A673 (cell line): ENCODE results near the gene PPARGC1A. TPM values are rescaled to one million over a fixed set of nuclear protein-coding genes. Genes with fewer than 3 reads are reported as not detected.

Source experiments
- BruUV-seq: library from RNA; stranded (reverse); fragments of 400-500 nt; replicated peaks from 2 replicates; lab custom pipeline; 2021; lab: Mats Ljungman, UMichigan
- CTCF ChIA-PET: fragments of 300-600 bp; sonication (Branson Sonifier 250); formaldehyde crosslinking; loops from one replicate; lab custom pipeline; 2022; ENCODE audit warnings: antibody characterized with exemption; lab: Charles Lee
- POLR2A ChIA-PET: fragments of 300-600 bp; sonication (Branson Sonifier 250); formaldehyde crosslinking; loops from one replicate; lab custom pipeline; 2022; ENCODE audit warnings: antibody characterized with exemption; ENCODE audit not compliant: low non-redundant PET; lab: Charles Lee
- DNase-seq: peaks from one replicate; pipeline ENCODE4 v3.0.0-alpha.2; 2015; ENCODE audit warnings: low spot score
- H3K27ac ChIP-seq: fragments of 200-600 bp; sonication (generic); 2 replicates; pipeline ENCODE4 v1.5.1; 2016; ENCODE audit warnings: mixed run types, low read depth, mild to moderate bottlenecking, mixed read lengths, antibody characterized with exemption, low read length; ENCODE audit not compliant: poor library complexity, severe bottlenecking
- H3K27me3 ChIP-seq: fragments of 200-600 bp; sonication (generic); replicated peaks from 2 replicates; pipeline ENCODE4 v1.6.1; 2017; ENCODE audit warnings: mixed run types, low read depth, mild to moderate bottlenecking, mixed read lengths, antibody characterized with exemption, low read length; ENCODE audit not compliant: insufficient read depth, poor library complexity
- H3K36me3 ChIP-seq: fragments of 200-600 bp; sonication (generic); 2 replicates; pipeline ENCODE4 v1.6.1; 2016; ENCODE audit warnings: mixed run types, mild to moderate bottlenecking, mixed read lengths, antibody characterized with exemption, low read length; ENCODE audit not compliant: insufficient read depth, poor library complexity, severe bottlenecking
- H3K4me1 ChIP-seq: fragments of 200-600 bp; sonication (generic); 2 replicates; pipeline ENCODE4 v1.6.1; 2017; ENCODE audit warnings: mixed run types, mild to moderate bottlenecking, mixed read lengths, antibody characterized with exemption, low read length; ENCODE audit not compliant: insufficient read depth, poor library complexity, severe bottlenecking
- H3K4me3 ChIP-seq: fragments of 200-600 bp; sonication (generic); 2 replicates; pipeline ENCODE4 v1.5.1; 2016; ENCODE audit warnings: low read depth, mixed run types, mild to moderate bottlenecking, mixed read lengths, low read length; ENCODE audit not compliant: poor library complexity, severe bottlenecking
- H3K9me3 ChIP-seq: fragments of 200-600 bp; sonication (generic); 2 replicates; pipeline ENCODE4 v1.6.1; 2016; ENCODE audit warnings: mixed run types, low read depth, mild to moderate bottlenecking, mixed read lengths, antibody characterized with exemption, low read length; ENCODE audit not compliant: poor library complexity, severe bottlenecking
- EZH2 ChIP-seq: fragments of 200-600 bp; sonication (generic); IDR thresholded peaks from 2 replicates; pipeline ENCODE4 v1.6.1; 2017; ENCODE audit warnings: borderline replicate concordance, low read depth, mild to moderate bottlenecking, mixed read lengths, antibody characterized with exemption, low read length; ENCODE audit not compliant: poor library complexity, severe bottlenecking
- intact Hi-C: fragments of 100-400 bp; cut with micrococcal nuclease; formaldehyde crosslinking; loops from one replicate; pipeline ENCODE4 v1.10.0; 2022; ENCODE audit not compliant: unreplicated experiment
- total RNA-seq: library from RNA; stranded (reverse); gene quantifications from 2 replicates; pipeline ENCODE4 v1.2.3, GENCODE V29; 2021
- TF ChIP-seq, protein P1 (sequence below): fragments of 300-800, 200-600 bp; sonication (generic); conservative IDR thresholded peaks from 2 replicates; pipeline ENCODE4 v1.5.1; 2017; ENCODE audit warnings: low read depth, mild to moderate bottlenecking, antibody characterized with exemption, low read length, moderate library complexity, mixed read lengths

The PPARGC1A gene
- total RNA-seq, 1 experiment from 2014 or later, result not detected

DNA sequence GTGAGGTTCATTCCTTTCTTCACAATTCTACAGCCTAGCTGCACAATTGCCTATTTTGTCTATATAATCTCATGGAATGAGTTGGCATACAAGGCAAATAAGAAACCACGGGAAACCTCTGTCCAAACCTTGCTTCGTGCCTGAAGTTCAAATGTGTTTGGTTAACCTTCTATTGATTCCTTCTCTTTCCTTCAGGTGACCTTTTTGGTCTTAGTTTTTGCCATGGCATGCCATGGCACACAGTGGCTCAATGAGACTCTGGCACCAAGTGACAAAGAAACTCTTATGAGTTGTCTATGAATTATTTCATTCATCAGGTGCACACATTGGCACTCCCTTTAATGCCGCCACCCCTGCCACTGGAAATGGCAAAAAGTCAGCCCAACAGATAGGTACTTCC lies 101.8 kb downstream of the PPARGC1A start:
- DNase-seq, result no peak
- intact Hi-C loops, result no loop called here
- Histone ChIP-seq H3K4me3 (no peak overlapping the region), H3K4me1 (no peaks in the 10 kb centered on the region), H3K27ac (no peak overlapping the region), H3K9me3 (no peaks in the 10 kb centered on the region), H3K27me3 (no peaks in the 10 kb centered on the region), H3K36me3 (no peaks in the 10 kb centered on the region)
- TF ChIP-seq, protein P1, sequence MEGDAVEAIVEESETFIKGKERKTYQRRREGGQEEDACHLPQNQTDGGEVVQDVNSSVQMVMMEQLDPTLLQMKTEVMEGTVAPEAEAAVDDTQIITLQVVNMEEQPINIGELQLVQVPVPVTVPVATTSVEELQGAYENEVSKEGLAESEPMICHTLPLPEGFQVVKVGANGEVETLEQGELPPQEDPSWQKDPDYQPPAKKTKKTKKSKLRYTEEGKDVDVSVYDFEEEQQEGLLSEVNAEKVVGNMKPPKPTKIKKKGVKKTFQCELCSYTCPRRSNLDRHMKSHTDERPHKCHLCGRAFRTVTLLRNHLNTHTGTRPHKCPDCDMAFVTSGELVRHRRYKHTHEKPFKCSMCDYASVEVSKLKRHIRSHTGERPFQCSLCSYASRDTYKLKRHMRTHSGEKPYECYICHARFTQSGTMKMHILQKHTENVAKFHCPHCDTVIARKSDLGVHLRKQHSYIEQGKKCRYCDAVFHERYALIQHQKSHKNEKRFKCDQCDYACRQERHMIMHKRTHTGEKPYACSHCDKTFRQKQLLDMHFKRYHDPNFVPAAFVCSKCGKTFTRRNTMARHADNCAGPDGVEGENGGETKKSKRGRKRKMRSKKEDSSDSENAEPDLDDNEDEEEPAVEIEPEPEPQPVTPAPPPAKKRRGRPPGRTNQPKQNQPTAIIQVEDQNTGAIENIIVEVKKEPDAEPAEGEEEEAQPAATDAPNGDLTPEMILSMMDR, result no peak
- TF ChIP-seq EZH2, result no peak
- CTCF ChIA-PET, result no interaction called here
- POLR2A ChIA-PET, result no interaction called here
- no TSS peak for BruUV-seq

DNA sequence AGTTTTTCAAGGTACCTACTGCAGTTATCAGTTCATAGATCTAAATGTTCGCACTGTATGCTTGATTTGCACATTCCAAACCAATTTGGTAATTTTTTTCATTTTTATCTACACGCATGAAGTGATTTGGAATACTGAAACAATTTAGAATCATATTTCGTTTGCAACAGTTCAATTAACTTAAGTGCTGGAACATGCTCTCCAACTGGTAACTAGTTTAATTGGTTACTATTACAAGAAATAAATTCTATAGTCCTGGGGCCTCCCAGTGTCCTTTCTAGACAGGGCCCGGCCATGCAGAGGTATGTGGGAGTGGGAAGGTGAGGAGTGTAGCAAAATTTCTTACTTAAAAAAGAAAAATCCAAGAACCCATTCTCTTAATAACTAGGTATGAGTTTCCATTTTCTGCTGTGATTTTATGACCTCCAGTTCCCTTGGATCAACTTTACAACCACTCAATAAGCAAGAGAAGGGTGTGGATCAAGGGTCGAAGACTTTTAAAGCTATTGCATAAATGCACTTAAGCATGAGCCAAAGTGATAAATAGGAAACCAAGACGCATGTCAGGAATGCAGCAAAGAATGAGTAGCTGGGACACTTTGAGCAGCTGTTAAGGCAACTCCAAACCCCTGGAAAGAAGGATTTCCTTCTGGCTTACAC lies 106.9 kb downstream of the PPARGC1A start:
- Histone ChIP-seq H3K27ac (no peak overlapping the region), H3K4me3 (no peak overlapping the region), H3K9me3 (peaks cover 6% of the 10 kb centered on the region), H3K27me3 (no peaks in the 10 kb centered on the region), H3K4me1 (no peaks in the 10 kb centered on the region), H3K36me3 (no peaks in the 10 kb centered on the region)
- no peak for DNase-seq
- ChIA-PET CTCF (no interaction called here), POLR2A (no interaction called here)
- TF ChIP-seq EZH2, result no peak
- TF ChIP-seq, protein P1, result no peak
- no TSS peak for BruUV-seq
- intact Hi-C loops, result no loop called here

DNA sequence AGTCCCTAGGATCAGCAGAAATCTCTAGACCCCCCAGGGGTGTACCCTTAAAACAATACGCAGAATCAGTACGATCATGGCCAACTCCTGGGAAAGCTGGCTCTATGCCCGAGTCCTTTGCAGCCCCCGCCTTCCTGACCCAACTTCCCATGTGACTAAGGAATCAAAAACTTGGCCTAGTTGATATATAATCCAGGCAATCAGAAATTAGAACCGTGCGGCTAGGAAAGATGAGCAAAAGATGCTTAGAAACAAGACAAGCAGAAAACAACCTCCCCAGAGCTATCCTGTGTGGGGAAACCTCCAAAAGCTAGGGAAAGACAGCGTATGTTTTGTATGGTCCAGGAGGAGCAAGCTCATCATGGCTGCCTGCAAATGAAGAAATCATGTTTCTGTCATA lies 110.0 kb downstream of the PPARGC1A start:
- ChIA-PET CTCF (no interaction called here), POLR2A (no interaction called here)
- H3K36me3 ChIP-seq, result no peaks in the 10 kb centered on the region
- no peak for DNase-seq
- intact Hi-C loops, result no loop called here
- H3K27me3 ChIP-seq, result no peaks in the 10 kb centered on the region
- H3K9me3 ChIP-seq, result peaks cover 6% of the 10 kb centered on the region
- BruUV-seq, result no TSS peak
- no peak overlapping the region for H3K27ac ChIP-seq
- TF ChIP-seq, protein P1, result no peak
- no peak for TF ChIP-seq EZH2
- no peak overlapping the region for H3K4me3 ChIP-seq
- H3K4me1 ChIP-seq, result no peaks in the 10 kb centered on the region
